Esophagus squamous epithelium (tissue), 4 donors: ENCODE measurements around the gene FANCL.

Source experiments
- CTCF ChIP-seq, 6 experiments: fragments of 450-650 bp in 4 of 6; fragments of 200-600 bp in 2 of 6; sonication (generic) in 2 of 6; IDR thresholded peaks; one replicate each; pipeline ENCODE4 v1.5.1; 2016 to 2019; ENCODE audit warnings: antibody characterized with exemption in 6 of 6, mild to moderate bottlenecking in 4 of 6, moderate library complexity in 4 of 6
- POLR2A ChIP-seq, 4 donors: fragments of 450-650 bp; IDR thresholded peaks; one replicate each; pipeline ENCODE4 v1.6.1; 2017; ENCODE audit warnings: antibody characterized with exemption in 4 of 4, mild to moderate bottlenecking in 4 of 4, moderate library complexity in 3 of 4

GRCh38 chr2:58133395-58133794 lies 107.7 kb downstream of the FANCL start:
- TF ChIP-seq CTCF (IDR thresholded peaks at IDR 0.05) = no peak
- TF ChIP-seq POLR2A (IDR thresholded peaks at IDR 0.05) = no peak
